Measurements from ENCODE around the gene PMEPA1.
"Not testable (repeated sequence)": the region's sequence is repeated elsewhere in the genome, so short reads cannot be mapped to it uniquely, and the experiment has no call there.

The PMEPA1 gene

GRCh38 chr20:57628962-57629308 lies 80.9 kb downstream of the PMEPA1 start:
- H3K9me3 ChIP-seq (replicated peaks; ENCODE audit: low read length); H3K9ac ChIP-seq (ENCODE audit: low read depth, low read length); H3K36me3 ChIP-seq (ENCODE audit: insufficient read depth, low read length); H3K4me3 ChIP-seq (ENCODE audit: low read length); H3K4me1 ChIP-seq (ENCODE audit: control insufficient read depth, insufficient read depth, low read length); H3K4me2 ChIP-seq (ENCODE audit: low read length): not testable (repeated sequence)
- H3K27me3 ChIP-seq (ENCODE audit: control insufficient read depth, insufficient read depth, low read length), result peaks cover 16% of the 10 kb centered on the region

- Histone ChIP-seq H3K4me3 (ENCODE audit: low read length) (no peak overlapping the region), H3K4me1 (ENCODE audit: control insufficient read depth, insufficient read depth, low read length) (peaks cover 6% of the 10 kb centered on the region), H3K9ac (ENCODE audit: low read depth, low read length) (no peak overlapping the region), H3K27me3 (ENCODE audit: control insufficient read depth, insufficient read depth, low read length) (peaks cover 14% of the 10 kb centered on the region), H3K9me3 (replicated peaks; ENCODE audit: low read length) (no peaks in the 10 kb centered on the region), H3K36me3 (ENCODE audit: insufficient read depth, low read length) (no peaks in the 10 kb centered on the region), H3K4me2 (ENCODE audit: low read length) (peak overlapping the region; percentile 19)
These were observed 81.5 kb downstream of the PMEPA1 start for GRCh38 chr20:57628047-57628961.

- H3K9ac ChIP-seq (ENCODE audit: low read depth, low read length), result no peak overlapping the region
- H3K9me3 ChIP-seq (replicated peaks; ENCODE audit: low read length), result no peaks in the 10 kb centered on the region
- H3K4me2 ChIP-seq (ENCODE audit: low read length), result no peak overlapping the region
- no peaks in the 10 kb centered on the region for H3K36me3 ChIP-seq (ENCODE audit: insufficient read depth, low read length)
- peaks cover 12% of the 10 kb centered on the region for H3K4me1 ChIP-seq (ENCODE audit: control insufficient read depth, insufficient read depth, low read length)
- H3K4me3 ChIP-seq (ENCODE audit: low read length), result no peak overlapping the region
- H3K27me3 ChIP-seq (ENCODE audit: control insufficient read depth, insufficient read depth, low read length), result peaks cover 7% of the 10 kb centered on the region
These were observed 82.5 kb downstream of the PMEPA1 start for GRCh38 chr20:57627339-57627738.

GRCh38 chr20:57625978-57626377 lies 83.8 kb downstream of the PMEPA1 start:
- Histone ChIP-seq H3K9me3 (replicated peaks; ENCODE audit: low read length) (no peaks in the 10 kb centered on the region), H3K36me3 (ENCODE audit: insufficient read depth, low read length) (no peaks in the 10 kb centered on the region), H3K4me3 (ENCODE audit: low read length) (no peak overlapping the region), H3K4me1 (ENCODE audit: control insufficient read depth, insufficient read depth, low read length) (peaks cover 12% of the 10 kb centered on the region), H3K9ac (ENCODE audit: low read depth, low read length) (no peak overlapping the region), H3K27me3 (ENCODE audit: control insufficient read depth, insufficient read depth, low read length) (no peaks in the 10 kb centered on the region), H3K4me2 (ENCODE audit: low read length) (no peak overlapping the region)

- Histone ChIP-seq H3K4me2 (ENCODE audit: low read length) (no peak overlapping the region), H3K36me3 (ENCODE audit: insufficient read depth, low read length) (no peaks in the 10 kb centered on the region), H3K4me1 (ENCODE audit: control insufficient read depth, insufficient read depth, low read length) (peaks cover 12% of the 10 kb centered on the region), H3K9me3 (replicated peaks; ENCODE audit: low read length) (no peaks in the 10 kb centered on the region), H3K27me3 (ENCODE audit: control insufficient read depth, insufficient read depth, low read length) (no peaks in the 10 kb centered on the region), H3K9ac (ENCODE audit: low read depth, low read length) (no peak overlapping the region), H3K4me3 (ENCODE audit: low read length) (no peak overlapping the region)
These were observed 84.4 kb downstream of the PMEPA1 start for GRCh38 chr20:57625181-57625958.

GRCh38 chr20:57624124-57624523 lies 85.7 kb downstream of the PMEPA1 start:
- H3K4me3 ChIP-seq (ENCODE audit: low read length), result no peak overlapping the region
- no peak overlapping the region for H3K9ac ChIP-seq (ENCODE audit: low read depth, low read length)
- H3K4me2 ChIP-seq (ENCODE audit: low read length), result no peak overlapping the region
- H3K27me3 ChIP-seq (ENCODE audit: control insufficient read depth, insufficient read depth, low read length), result peaks cover 9% of the 10 kb centered on the region
- H3K4me1 ChIP-seq (ENCODE audit: control insufficient read depth, insufficient read depth, low read length), result peaks cover 12% of the 10 kb centered on the region
- H3K36me3 ChIP-seq (ENCODE audit: insufficient read depth, low read length), result no peaks in the 10 kb centered on the region
- no peaks in the 10 kb centered on the region for H3K9me3 ChIP-seq (replicated peaks; ENCODE audit: low read length)

GRCh38 chr20:57622579-57623381 lies 87.0 kb downstream of the PMEPA1 start:
- Histone ChIP-seq H3K4me3 (ENCODE audit: low read length) (no peak overlapping the region), H3K36me3 (ENCODE audit: insufficient read depth, low read length) (no peaks in the 10 kb centered on the region), H3K4me1 (ENCODE audit: control insufficient read depth, insufficient read depth, low read length) (peaks cover 6% of the 10 kb centered on the region), H3K9me3 (replicated peaks; ENCODE audit: low read length) (no peaks in the 10 kb centered on the region), H3K4me2 (ENCODE audit: low read length) (no peak overlapping the region), H3K27me3 (ENCODE audit: control insufficient read depth, insufficient read depth, low read length) (peaks cover 14% of the 10 kb centered on the region), H3K9ac (ENCODE audit: low read depth, low read length) (no peak overlapping the region)

GRCh38 chr20:57622201-57622570 lies 87.6 kb downstream of the PMEPA1 start:
- Histone ChIP-seq H3K4me3 (ENCODE audit: low read length) (no peak overlapping the region), H3K4me1 (ENCODE audit: control insufficient read depth, insufficient read depth, low read length) (peaks cover 6% of the 10 kb centered on the region), H3K4me2 (ENCODE audit: low read length) (no peak overlapping the region), H3K27me3 (ENCODE audit: control insufficient read depth, insufficient read depth, low read length) (peaks cover 18% of the 10 kb centered on the region), H3K36me3 (ENCODE audit: insufficient read depth, low read length) (no peaks in the 10 kb centered on the region), H3K9me3 (replicated peaks; ENCODE audit: low read length) (no peaks in the 10 kb centered on the region), H3K9ac (ENCODE audit: low read depth, low read length) (no peak overlapping the region)

GRCh38 chr20:57621421-57622200 lies 88.2 kb downstream of the PMEPA1 start:
- Histone ChIP-seq H3K9me3 (replicated peaks; ENCODE audit: low read length) (no peaks in the 10 kb centered on the region), H3K27me3 (ENCODE audit: control insufficient read depth, insufficient read depth, low read length) (peaks cover 22% of the 10 kb centered on the region), H3K36me3 (ENCODE audit: insufficient read depth, low read length) (no peaks in the 10 kb centered on the region), H3K4me2 (ENCODE audit: low read length) (no peak overlapping the region), H3K4me1 (ENCODE audit: control insufficient read depth, insufficient read depth, low read length) (peaks cover 6% of the 10 kb centered on the region), H3K9ac (ENCODE audit: low read depth, low read length) (no peak overlapping the region), H3K4me3 (ENCODE audit: low read length) (no peak overlapping the region)

- Histone ChIP-seq H3K4me2 (ENCODE audit: low read length) (no peak overlapping the region), H3K9ac (ENCODE audit: low read depth, low read length) (no peak overlapping the region), H3K4me3 (ENCODE audit: low read length) (no peak overlapping the region), H3K9me3 (replicated peaks; ENCODE audit: low read length) (no peaks in the 10 kb centered on the region), H3K4me1 (ENCODE audit: control insufficient read depth, insufficient read depth, low read length) (peaks cover 6% of the 10 kb centered on the region), H3K36me3 (ENCODE audit: insufficient read depth, low read length) (no peaks in the 10 kb centered on the region), H3K27me3 (ENCODE audit: control insufficient read depth, insufficient read depth, low read length) (peaks cover 27% of the 10 kb centered on the region)
These were observed 88.8 kb downstream of the PMEPA1 start for GRCh38 chr20:57620999-57621398.

Measured in skeletal muscle satellite cell (primary cell).